Glutamatergic neuron (in vitro differentiated cells): ENCODE results near the gene JDP2. TPM values are rescaled to one million over a fixed set of nuclear protein-coding genes. Genes with fewer than 3 reads are reported as not detected.

Experiments
- DNase-seq: peaks from one replicate; pipeline ENCODE4 v3.0.0; 2022
- H3K27ac Mint-ChIP-seq: one replicate; pipeline ENCODE4 v1.8.0; 2020; ENCODE audit warnings: mild to moderate bottlenecking, mixed read lengths, inconsistent platforms; ENCODE audit not compliant: unreplicated experiment
- H3K27me3 Mint-ChIP-seq: one replicate; pipeline ENCODE4 v1.8.0; 2020; ENCODE audit warnings: mild to moderate bottlenecking, moderate library complexity, mixed read lengths, inconsistent platforms; ENCODE audit not compliant: unreplicated experiment
- H3K36me3 Mint-ChIP-seq: one replicate; pipeline ENCODE4 v1.8.0; 2020; ENCODE audit warnings: mild to moderate bottlenecking, mixed read lengths, inconsistent platforms; ENCODE audit not compliant: unreplicated experiment
- H3K4me1 Mint-ChIP-seq: one replicate; pipeline ENCODE4 v1.8.0; 2020; ENCODE audit warnings: mild to moderate bottlenecking, low read depth, mixed read lengths, inconsistent platforms; ENCODE audit not compliant: unreplicated experiment
- H3K4me3 Mint-ChIP-seq: one replicate; pipeline ENCODE4 v1.8.0; 2020; ENCODE audit warnings: mild to moderate bottlenecking, mixed read lengths, inconsistent platforms; ENCODE audit not compliant: unreplicated experiment
- H3K9me3 Mint-ChIP-seq: one replicate; pipeline ENCODE4 v1.8.0; 2020; ENCODE audit warnings: mild to moderate bottlenecking, moderate library complexity, mixed read lengths, inconsistent platforms; ENCODE audit not compliant: unreplicated experiment
- total RNA-seq: library from RNA; stranded (reverse); fragmentation: NEBNext Ultra II Directional; extraction: Animal tissue kit (Norgen Biotek cat#: 25700); gene quantifications from one replicate; pipeline ENCODE4 v1.2.1, GENCODE V29; 2021; ENCODE audit not compliant: unreplicated experiment
- TF ChIP-seq, protein P1 (sequence below): fragments of 200-600 bp; sonication (generic); IDR thresholded peaks from one replicate; pipeline ENCODE4 v1.5.0; 2021; ENCODE audit not compliant: partially characterized antibody, unreplicated experiment

The JDP2 gene
- total RNA-seq, 1 donor from 2014 or later: 5.7 TPM

DNA sequence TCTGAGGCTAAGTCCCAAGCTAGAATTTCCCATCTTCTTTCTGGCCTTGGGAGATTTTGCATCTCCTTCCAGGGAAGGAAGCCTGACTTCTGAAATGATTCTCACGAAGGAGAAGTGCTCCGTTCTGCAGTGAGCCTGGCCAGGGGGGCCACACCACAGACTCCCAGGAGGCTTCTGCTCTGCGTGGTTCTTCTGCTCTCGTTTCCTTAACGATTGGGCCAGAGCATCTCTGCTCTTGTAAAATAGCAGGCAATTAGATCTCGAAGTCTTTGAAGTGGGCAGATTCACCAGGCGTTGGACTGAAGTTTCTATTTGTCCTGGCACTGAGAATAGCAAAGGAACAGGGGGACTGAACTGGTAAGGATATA, 87.8 kb downstream of the JDP2 start:
- H3K9me3 Mint-ChIP-seq: peaks cover 2% of the 10 kb centered on the region
- TF ChIP-seq, protein P1, sequence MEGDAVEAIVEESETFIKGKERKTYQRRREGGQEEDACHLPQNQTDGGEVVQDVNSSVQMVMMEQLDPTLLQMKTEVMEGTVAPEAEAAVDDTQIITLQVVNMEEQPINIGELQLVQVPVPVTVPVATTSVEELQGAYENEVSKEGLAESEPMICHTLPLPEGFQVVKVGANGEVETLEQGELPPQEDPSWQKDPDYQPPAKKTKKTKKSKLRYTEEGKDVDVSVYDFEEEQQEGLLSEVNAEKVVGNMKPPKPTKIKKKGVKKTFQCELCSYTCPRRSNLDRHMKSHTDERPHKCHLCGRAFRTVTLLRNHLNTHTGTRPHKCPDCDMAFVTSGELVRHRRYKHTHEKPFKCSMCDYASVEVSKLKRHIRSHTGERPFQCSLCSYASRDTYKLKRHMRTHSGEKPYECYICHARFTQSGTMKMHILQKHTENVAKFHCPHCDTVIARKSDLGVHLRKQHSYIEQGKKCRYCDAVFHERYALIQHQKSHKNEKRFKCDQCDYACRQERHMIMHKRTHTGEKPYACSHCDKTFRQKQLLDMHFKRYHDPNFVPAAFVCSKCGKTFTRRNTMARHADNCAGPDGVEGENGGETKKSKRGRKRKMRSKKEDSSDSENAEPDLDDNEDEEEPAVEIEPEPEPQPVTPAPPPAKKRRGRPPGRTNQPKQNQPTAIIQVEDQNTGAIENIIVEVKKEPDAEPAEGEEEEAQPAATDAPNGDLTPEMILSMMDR: no peak
- no peak overlapping the region for H3K4me3 Mint-ChIP-seq
- DNase-seq: no peak
- H3K27ac Mint-ChIP-seq: no peak overlapping the region
- H3K27me3 Mint-ChIP-seq: no peaks in the 10 kb centered on the region
- no peaks in the 10 kb centered on the region for H3K4me1 Mint-ChIP-seq
- no peaks in the 10 kb centered on the region for H3K36me3 Mint-ChIP-seq

DNA sequence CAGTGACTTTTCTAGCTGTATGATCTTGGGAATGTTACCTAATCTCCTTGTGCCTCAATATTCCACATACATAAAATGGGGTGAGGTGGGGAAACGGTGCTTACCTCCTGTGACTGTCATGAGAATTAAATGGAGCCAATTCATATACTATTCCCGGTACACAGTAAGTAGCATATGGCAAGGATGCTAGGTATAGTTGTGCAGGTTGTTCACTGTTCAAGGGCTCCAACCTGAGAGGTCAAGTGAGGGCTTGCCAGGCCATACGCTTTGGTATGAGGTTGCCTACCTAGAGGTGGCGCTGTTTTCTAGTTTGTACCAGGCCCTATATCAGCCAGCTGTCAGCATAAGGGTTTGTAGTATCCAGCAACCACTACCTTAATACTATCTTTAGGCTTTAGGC, 90.8 kb downstream of the JDP2 start:
- H3K4me3 Mint-ChIP-seq: no peak overlapping the region
- H3K36me3 Mint-ChIP-seq: no peaks in the 10 kb centered on the region
- no peaks in the 10 kb centered on the region for H3K9me3 Mint-ChIP-seq
- no peaks in the 10 kb centered on the region for H3K27me3 Mint-ChIP-seq
- H3K4me1 Mint-ChIP-seq: no peaks in the 10 kb centered on the region
- no peak overlapping the region for H3K27ac Mint-ChIP-seq
- TF ChIP-seq, protein P1: peak; percentile 38
- no peak for DNase-seq

DNA sequence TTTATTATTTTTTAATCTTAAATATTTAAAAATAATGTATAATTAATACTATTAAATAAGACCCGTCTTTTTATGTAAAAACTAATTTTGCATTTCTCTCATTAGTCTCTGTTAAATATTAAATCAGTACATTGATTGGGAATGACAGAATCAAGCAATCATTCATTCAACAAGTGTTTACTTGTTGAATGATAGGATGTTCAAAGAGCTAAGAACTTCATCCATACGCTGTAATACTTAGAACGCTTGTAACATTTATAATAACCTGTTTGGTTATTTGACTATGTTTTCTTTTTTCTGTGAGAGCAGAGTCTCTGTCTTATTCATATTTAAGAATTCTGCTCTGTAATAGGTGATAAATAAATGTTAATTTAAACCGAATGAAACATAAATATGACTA, 91.6 kb downstream of the JDP2 start:
- H3K36me3 Mint-ChIP-seq: no peaks in the 10 kb centered on the region
- TF ChIP-seq, protein P1: no peak
- no peak overlapping the region for H3K27ac Mint-ChIP-seq

DNA sequence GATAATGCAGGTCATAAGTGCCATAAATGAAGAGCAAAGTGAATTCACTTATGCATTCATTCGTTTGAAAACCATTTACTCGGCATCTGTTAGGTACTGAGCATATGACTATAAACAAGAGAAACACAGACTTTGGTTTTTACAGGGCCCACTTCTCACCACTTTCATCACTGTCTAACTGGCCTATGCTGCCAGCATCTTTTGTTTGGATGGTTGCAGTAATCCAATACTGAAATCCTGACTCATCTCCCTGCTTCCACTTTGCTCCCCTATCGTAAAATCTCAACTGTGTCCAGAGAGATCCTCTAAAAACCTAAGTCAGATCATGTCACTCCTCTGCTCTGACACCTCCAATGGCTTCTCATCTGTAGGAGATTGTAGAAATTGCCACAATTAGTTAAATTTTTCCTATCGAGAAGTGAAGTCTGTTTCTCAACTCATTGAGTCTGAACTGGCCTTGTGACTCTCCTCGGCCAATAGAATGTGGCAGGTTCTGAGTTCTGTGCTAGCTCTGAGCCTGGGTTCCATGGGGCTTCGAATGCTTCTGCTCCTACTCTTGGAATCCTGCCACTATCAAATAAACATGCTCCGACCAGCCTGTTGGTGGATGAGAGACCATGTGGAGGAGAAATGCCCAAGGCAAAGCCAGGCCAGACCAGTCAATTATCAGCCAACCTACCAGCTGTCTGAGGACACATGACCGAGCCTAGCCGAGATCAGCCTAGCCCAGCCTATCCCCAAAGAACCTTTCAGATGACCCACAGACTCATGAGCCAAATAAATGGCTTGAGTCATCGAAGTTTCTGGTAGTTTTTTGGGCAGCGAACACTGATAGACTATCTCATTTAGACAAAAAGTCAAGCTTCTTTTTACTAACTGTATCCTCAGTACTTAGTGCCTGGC, 92.3 kb downstream of the JDP2 start:
- H3K36me3 Mint-ChIP-seq: no peaks in the 10 kb centered on the region
- TF ChIP-seq, protein P1: no peak
- no peak overlapping the region for H3K4me3 Mint-ChIP-seq
- no peaks in the 10 kb centered on the region for H3K9me3 Mint-ChIP-seq
- no peaks in the 10 kb centered on the region for H3K4me1 Mint-ChIP-seq
- H3K27me3 Mint-ChIP-seq: no peaks in the 10 kb centered on the region
- no peak for DNase-seq
- H3K27ac Mint-ChIP-seq: no peak overlapping the region

More for the DNA sequence above, 91.6 kb downstream of the JDP2 start:
- Mint-ChIP-seq H3K4me1 (no peaks in the 10 kb centered on the region), H3K27me3 (no peaks in the 10 kb centered on the region), H3K4me3 (no peak overlapping the region), H3K9me3 (no peaks in the 10 kb centered on the region)
- DNase-seq: no peak

DNA sequence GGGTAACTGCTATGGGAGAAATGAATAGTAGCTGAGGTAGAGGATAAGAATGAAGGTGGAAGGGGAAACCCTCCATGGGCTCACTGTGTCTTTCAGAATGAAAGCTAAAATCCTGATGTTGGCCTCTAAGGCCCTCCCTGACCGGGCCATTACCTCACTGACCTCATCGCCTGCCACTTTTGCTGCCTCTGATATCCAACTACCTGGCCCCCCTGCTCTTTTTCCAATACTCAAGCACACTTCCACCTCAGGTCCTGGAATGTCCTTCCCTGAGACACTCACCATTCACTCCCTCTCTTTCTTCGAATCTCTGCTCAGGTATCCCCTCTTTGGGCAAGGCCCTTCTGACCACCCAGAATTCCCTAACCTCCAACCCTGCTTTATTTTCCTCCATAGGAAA, 93.0 kb downstream of the JDP2 start:
- TF ChIP-seq, protein P1: no peak
- Mint-ChIP-seq H3K27me3 (no peaks in the 10 kb centered on the region), H3K9me3 (no peaks in the 10 kb centered on the region), H3K4me1 (no peaks in the 10 kb centered on the region), H3K4me3 (no peak overlapping the region), H3K36me3 (no peaks in the 10 kb centered on the region), H3K27ac (no peak overlapping the region)
- no peak for DNase-seq
